ENCODE results near the gene KIAA1671.

KIAA1671 gene

DNA sequence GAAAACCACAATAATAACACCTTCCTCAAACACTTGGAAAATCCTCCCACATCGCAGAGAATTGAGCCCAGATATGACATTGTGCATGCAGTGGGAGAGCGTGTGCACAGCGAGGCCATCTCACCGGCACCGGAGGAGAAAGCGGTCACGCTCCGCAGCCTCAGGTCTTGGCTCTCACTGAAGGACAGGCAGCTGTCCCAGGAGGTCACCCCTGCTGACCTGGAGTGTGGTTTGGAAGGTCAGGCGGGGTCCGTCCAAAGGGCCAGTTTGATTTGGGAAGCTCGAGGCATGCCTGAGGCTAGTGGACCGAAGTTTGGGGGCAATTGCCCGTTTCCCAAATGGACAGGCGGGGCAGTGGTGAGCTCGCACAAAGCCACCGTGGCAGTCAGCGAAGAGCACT lies 86.7 kb downstream of the KIAA1671 start:
- DNase-seq (ENCODE audit: insufficient read length, low spot score) (no peak), FAIRE-seq (no peak)
- TF ChIP-seq POU2F2 (IDR thresholded peaks at IDR 0.05; ENCODE audit: low read depth, low read length) (no peak), PAX5 (IDR thresholded peaks at IDR 0.05; ENCODE audit: insufficient read depth, low read length, severe bottlenecking) (no peak), TAF1 (IDR thresholded peaks at IDR 0.05; ENCODE audit: low read depth, low read length) (no peak), SPI1 (IDR thresholded peaks at IDR 0.05; ENCODE audit: low read depth, low read length) (no peak), POLR2A (IDR thresholded peaks at IDR 0.05; ENCODE audit: low read depth, low read length) (no peak), POLR2AphosphoS5 (IDR thresholded peaks at IDR 0.05; ENCODE audit: low read depth, low read length) (no peak)

DNA sequence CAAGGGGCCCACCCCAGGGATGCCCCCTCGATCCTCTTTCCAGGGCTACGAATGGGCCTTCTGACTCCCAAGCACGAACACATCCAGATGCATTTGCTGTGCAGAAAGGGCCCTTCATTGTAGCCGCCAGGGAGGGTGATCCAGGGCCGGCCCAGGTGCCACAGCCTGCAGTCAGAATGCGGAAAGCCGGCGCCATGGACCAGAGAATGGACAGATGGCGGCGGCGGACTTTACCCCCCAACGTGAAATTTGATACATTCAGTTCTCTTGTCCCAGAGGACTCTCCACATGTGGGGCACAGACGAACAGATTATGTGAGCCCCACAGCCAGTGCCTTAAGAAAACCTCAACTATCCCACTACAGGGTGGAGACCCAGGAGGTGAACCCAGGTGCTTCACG lies 87.2 kb downstream of the KIAA1671 start:
- FAIRE-seq (no peak), DNase-seq (ENCODE audit: insufficient read length, low spot score) (no peak)
- TF ChIP-seq POLR2A (IDR thresholded peaks at IDR 0.05; ENCODE audit: low read depth, low read length) (no peak), PAX5 (IDR thresholded peaks at IDR 0.05; ENCODE audit: insufficient read depth, low read length, severe bottlenecking) (no peak), SPI1 (IDR thresholded peaks at IDR 0.05; ENCODE audit: low read depth, low read length) (no peak), POLR2AphosphoS5 (IDR thresholded peaks at IDR 0.05; ENCODE audit: low read depth, low read length) (no peak), POU2F2 (IDR thresholded peaks at IDR 0.05; ENCODE audit: low read depth, low read length) (no peak), TAF1 (IDR thresholded peaks at IDR 0.05; ENCODE audit: low read depth, low read length) (no peak)

DNA sequence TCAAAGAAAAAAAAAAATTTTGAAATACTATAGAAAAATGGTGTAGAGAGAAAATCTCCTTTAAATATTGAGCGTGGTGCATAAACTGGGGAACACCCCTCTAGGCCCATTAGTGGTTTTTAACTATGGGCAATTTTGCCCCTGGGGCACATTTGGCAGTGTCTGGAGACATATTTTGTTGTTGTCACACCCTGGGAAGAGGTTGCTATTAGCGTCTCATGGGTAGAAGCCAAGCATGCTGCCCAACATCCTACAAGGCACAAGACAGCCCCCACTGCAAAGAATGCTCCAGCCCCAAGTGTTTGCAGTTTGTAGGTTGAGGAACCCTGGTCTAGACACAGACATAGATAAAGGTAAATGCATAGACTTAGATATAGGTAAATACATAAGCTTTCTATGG lies 92.6 kb downstream of the KIAA1671 start:
- TF ChIP-seq SPI1 (IDR thresholded peaks at IDR 0.05; ENCODE audit: low read depth, low read length) (no peak), TAF1 (IDR thresholded peaks at IDR 0.05; ENCODE audit: low read depth, low read length) (no peak), POLR2A (IDR thresholded peaks at IDR 0.05; ENCODE audit: low read depth, low read length) (no peak), POU2F2 (IDR thresholded peaks at IDR 0.05; ENCODE audit: low read depth, low read length) (no peak), PAX5 (IDR thresholded peaks at IDR 0.05; ENCODE audit: insufficient read depth, low read length, severe bottlenecking) (no peak), POLR2AphosphoS5 (IDR thresholded peaks at IDR 0.05; ENCODE audit: low read depth, low read length) (no peak)
- no peak for DNase-seq (ENCODE audit: insufficient read length, low spot score)
- FAIRE-seq = no peak

DNA sequence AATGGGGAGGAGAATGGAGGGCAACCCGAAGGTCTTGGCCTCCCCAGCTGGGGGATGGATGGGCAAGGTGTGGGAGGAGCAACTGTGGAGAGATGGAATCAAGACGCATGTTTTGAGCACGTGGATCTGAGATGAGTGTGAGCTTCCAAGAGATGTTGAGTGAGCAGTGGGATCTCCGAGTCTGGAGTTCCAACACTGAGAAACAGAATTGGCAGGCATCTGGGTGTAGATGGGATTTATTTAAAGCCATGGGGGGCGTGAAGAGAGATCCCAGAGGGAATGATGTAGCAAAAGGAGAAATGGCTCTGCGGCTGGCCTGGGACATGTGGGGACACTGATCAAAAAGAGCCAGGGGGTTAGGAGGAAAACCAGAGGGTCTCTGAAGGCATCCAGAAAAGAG lies 95.6 kb downstream of the KIAA1671 start:
- TF ChIP-seq POLR2AphosphoS5 (IDR thresholded peaks at IDR 0.05; ENCODE audit: low read depth, low read length) (no peak), SPI1 (IDR thresholded peaks at IDR 0.05; ENCODE audit: low read depth, low read length) (no peak), POU2F2 (IDR thresholded peaks at IDR 0.05; ENCODE audit: low read depth, low read length) (no peak), TAF1 (IDR thresholded peaks at IDR 0.05; ENCODE audit: low read depth, low read length) (no peak), PAX5 (IDR thresholded peaks at IDR 0.05; ENCODE audit: insufficient read depth, low read length, severe bottlenecking) (no peak), POLR2A (IDR thresholded peaks at IDR 0.05; ENCODE audit: low read depth, low read length) (no peak)
- no peak for FAIRE-seq
- no peak for DNase-seq (ENCODE audit: insufficient read length, low spot score)

DNA sequence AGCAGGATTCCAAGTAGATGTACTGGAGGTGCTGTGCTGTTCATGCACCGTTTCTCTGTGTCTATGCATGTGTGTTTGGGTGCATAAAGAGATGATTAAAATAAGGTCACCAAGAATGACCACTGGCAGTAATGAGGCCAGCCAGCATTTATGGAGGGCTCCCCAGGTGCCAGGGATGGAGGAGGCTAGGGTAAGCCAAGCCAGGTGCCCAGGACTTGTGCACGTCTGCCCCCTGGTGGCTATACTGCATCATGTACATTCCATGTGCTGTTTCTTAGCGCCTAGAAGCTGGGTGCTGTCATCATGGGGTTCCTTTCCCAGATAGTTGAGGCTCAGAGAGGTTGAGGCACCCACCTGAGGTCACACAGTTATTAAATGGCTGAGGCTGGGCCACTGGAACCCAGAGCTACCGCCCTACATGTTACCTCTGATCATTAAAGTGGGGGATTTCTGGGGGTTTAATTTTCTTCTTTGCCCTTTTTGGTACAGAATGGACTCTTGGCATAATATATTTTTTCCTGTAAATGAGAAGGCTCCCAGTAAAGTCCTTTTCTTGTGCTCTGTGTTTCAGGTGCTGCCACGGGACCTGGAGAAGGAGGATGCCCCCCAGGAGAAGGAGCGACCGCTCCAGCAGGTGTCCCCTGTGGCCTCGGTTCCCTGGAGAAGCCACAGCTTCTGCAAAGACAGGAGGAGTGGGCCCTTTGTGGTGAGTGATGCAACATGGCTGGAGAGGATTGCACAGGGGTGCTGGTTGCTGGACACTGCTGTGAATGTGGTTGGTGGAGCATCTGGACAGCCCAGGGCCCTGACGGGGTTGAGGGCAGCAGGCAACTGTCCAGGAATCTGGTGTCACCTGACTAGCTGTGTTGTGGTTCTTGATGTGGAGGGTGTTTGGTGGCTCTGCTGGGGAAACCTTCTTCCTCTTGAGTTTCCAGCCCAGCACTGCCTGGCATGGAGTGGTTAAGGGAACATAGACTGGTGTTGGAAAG lies 96.4 kb downstream of the KIAA1671 start:
- TF ChIP-seq POU2F2 (IDR thresholded peaks at IDR 0.05; ENCODE audit: low read depth, low read length) (no peak), TAF1 (IDR thresholded peaks at IDR 0.05; ENCODE audit: low read depth, low read length) (no peak), POLR2AphosphoS5 (IDR thresholded peaks at IDR 0.05; ENCODE audit: low read depth, low read length) (no peak), PAX5 (IDR thresholded peaks at IDR 0.05; ENCODE audit: insufficient read depth, low read length, severe bottlenecking) (no peak), POLR2A (IDR thresholded peaks at IDR 0.05; ENCODE audit: low read depth, low read length) (no peak), SPI1 (IDR thresholded peaks at IDR 0.05; ENCODE audit: low read depth, low read length) (no peak)
- peak; percentile 88 for FAIRE-seq
- peak; percentile 71 for DNase-seq (ENCODE audit: insufficient read length, low spot score)

DNA sequence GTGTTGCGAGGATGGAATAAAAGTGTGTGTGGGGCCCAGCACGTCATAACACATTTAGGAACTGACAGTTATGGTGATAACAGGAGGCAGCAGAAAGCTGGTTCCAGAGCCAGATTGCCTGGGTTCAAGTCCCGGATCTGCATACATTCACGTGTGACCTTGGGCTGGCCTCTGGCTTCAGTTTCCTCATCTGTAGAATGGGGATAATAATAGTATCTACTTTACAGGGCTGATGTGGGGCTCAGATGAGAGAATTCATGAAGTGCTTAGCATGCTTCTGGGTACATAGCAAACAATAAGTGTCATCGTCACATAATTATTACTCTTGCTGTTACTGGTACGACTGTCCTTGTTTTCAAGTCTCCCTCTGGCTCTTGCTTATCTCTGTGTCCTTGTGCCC lies 97.3 kb downstream of the KIAA1671 start:
- no peak for TF ChIP-seq POLR2AphosphoS5 (IDR thresholded peaks at IDR 0.05; ENCODE audit: low read depth, low read length)
- TF ChIP-seq PAX5 (IDR thresholded peaks at IDR 0.05; ENCODE audit: insufficient read depth, low read length, severe bottlenecking) = no peak
- no peak for TF ChIP-seq POLR2A (IDR thresholded peaks at IDR 0.05; ENCODE audit: low read depth, low read length)
- no peak for TF ChIP-seq POU2F2 (IDR thresholded peaks at IDR 0.05; ENCODE audit: low read depth, low read length)
- TF ChIP-seq TAF1 (IDR thresholded peaks at IDR 0.05; ENCODE audit: low read depth, low read length) = no peak
- no peak for TF ChIP-seq SPI1 (IDR thresholded peaks at IDR 0.05; ENCODE audit: low read depth, low read length)
- FAIRE-seq (no peak), DNase-seq (ENCODE audit: insufficient read length, low spot score) (no peak)

DNA sequence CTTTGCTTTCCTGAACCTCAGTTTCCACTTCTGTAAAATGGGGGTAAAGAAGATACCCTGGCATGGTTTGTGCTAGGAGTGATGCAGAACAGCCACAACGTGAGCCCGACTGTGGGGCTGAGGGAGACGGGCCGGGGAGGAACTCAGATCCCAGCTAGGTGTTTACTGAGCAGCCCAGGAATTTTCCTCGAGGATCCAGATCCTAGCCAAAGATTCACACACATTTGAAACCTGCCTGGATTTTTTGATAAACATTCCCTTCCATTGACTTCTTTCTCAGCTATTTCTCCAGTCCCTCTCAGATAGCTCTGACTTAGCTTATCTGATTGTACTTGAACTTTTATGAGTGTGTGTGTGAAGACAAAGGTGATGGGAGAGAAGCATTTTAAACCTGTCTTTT lies 98.0 kb downstream of the KIAA1671 start:
- DNase-seq (ENCODE audit: insufficient read length, low spot score) (no peak), FAIRE-seq (no peak)

DNA sequence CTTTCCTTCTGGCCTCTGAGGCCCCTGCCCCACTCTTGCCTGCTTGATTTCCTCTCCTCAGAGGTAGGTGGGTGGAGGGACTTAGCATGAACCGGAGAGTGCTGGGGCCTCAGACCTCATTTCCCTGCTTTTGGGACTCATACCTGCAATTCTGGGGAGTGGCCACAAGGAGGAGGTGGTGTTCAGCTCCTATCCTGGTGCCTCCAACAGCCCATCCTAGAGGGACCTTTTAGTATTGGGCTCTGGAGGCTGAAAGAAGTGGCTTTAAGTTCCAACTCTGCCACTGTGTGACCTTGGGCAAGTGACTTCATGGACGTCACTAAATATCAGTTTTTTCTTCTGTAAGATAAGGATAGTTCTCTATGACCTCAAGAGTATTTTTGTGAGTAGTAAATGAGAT lies 98.6 kb downstream of the KIAA1671 start:
- FAIRE-seq = no peak
- DNase-seq (ENCODE audit: insufficient read length, low spot score) = no peak
- TF ChIP-seq PAX5 (IDR thresholded peaks at IDR 0.05; ENCODE audit: insufficient read depth, low read length, severe bottlenecking) (no peak), POLR2AphosphoS5 (IDR thresholded peaks at IDR 0.05; ENCODE audit: low read depth, low read length) (no peak), TAF1 (IDR thresholded peaks at IDR 0.05; ENCODE audit: low read depth, low read length) (no peak), POLR2A (IDR thresholded peaks at IDR 0.05; ENCODE audit: low read depth, low read length) (no peak), POU2F2 (IDR thresholded peaks at IDR 0.05; ENCODE audit: low read depth, low read length) (no peak), SPI1 (IDR thresholded peaks at IDR 0.05; ENCODE audit: low read depth, low read length) (no peak)

More for the DNA sequence above, 98.0 kb downstream of the KIAA1671 start:
- TF ChIP-seq POU2F2 (IDR thresholded peaks at IDR 0.05; ENCODE audit: low read depth, low read length) = no peak
- TF ChIP-seq POLR2AphosphoS5 (IDR thresholded peaks at IDR 0.05; ENCODE audit: low read depth, low read length) = no peak
- no peak for TF ChIP-seq TAF1 (IDR thresholded peaks at IDR 0.05; ENCODE audit: low read depth, low read length)
- TF ChIP-seq POLR2A (IDR thresholded peaks at IDR 0.05; ENCODE audit: low read depth, low read length) = no peak
- no peak for TF ChIP-seq SPI1 (IDR thresholded peaks at IDR 0.05; ENCODE audit: low read depth, low read length)
- TF ChIP-seq PAX5 (IDR thresholded peaks at IDR 0.05; ENCODE audit: insufficient read depth, low read length, severe bottlenecking) = no peak

DNA sequence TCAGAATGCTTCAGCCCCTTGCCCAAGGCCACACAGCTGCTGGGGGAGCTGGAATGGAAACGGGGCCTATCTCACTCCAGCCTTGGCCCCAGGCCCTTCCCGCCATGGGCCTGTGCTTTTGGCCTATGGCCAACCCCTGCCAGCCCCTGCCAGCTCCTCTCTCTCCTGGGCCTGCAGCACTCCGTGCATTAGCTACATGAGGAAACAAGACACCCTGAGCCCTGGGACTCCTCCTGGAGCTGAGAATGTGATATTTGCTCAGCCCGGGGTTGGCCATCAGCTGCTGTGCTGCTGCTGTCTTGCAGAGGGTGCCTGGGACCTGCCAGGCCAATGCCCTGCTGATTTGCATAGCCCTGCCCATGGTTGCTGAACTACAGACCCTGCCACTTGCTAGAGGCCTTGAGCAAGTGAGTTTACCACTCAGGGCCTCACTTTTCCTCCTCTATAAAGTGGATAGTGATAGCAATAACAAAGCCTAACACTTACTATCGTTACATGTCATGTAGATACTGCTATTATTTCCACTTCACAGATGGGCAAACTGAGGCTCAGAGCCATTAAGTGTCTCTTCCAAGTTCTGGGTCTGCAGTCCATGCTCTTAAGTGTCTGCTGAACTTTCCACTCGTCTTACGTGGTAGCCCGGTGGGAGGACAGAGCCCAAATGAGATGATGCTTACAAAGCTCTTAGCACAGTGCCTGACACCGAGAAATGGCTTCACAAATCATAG lies 99.6 kb downstream of the KIAA1671 start:
- FAIRE-seq (no peak), DNase-seq (ENCODE audit: insufficient read length, low spot score) (no peak)
- TF ChIP-seq TAF1 (IDR thresholded peaks at IDR 0.05; ENCODE audit: low read depth, low read length) = no peak
- no peak for TF ChIP-seq SPI1 (IDR thresholded peaks at IDR 0.05; ENCODE audit: low read depth, low read length)
- TF ChIP-seq PAX5 (IDR thresholded peaks at IDR 0.05; ENCODE audit: insufficient read depth, low read length, severe bottlenecking) = no peak
- no peak for TF ChIP-seq POLR2AphosphoS5 (IDR thresholded peaks at IDR 0.05; ENCODE audit: low read depth, low read length)
- no peak for TF ChIP-seq POLR2A (IDR thresholded peaks at IDR 0.05; ENCODE audit: low read depth, low read length)
- no peak for TF ChIP-seq POU2F2 (IDR thresholded peaks at IDR 0.05; ENCODE audit: low read depth, low read length)

All from GM12891 (cell line).